HK-2 (cell line): ENCODE measurements around the gene GPM6B.

Experiments
- DNase-seq: peaks from one replicate; pipeline ENCODE4 v3.0.0-alpha.2; 2018; ENCODE audit not compliant: unreplicated experiment

GPM6B gene

GRCh38 chrX:13825178-13825762, 8.4 kb upstream of the GPM6B start:
- DNase-seq: no peak

DNA sequence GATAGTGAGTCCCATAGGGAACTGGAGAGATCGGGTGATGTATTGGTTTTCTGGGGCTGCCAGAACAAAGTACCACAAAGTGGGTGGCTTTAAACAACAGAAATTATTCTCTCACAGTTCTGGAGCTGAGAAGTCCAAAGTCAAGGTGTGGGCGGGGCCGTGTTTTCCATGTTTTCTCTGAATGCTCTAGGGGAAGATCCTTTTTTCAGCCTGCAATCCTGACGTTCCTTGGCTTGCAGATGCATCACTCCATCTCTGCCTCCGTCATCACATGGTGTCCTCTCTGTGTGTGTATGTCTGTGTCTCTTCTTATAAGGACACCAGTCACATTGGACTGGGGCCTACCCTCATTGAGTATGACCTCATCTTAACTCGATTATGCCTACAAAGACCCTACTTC, 7.9 kb upstream of the GPM6B start:
- no peak for DNase-seq

GRCh38 chrX:13821738-13822137, 4.8 kb upstream of the GPM6B start:
- no peak for DNase-seq

- no peak for DNase-seq
Observed at GRCh38 chrX:13816176-13816575, 717 bp downstream of the GPM6B start.

GRCh38 chrX:13815664-13816063, 1.2 kb downstream of the GPM6B start:
- no peak for DNase-seq

DNA sequence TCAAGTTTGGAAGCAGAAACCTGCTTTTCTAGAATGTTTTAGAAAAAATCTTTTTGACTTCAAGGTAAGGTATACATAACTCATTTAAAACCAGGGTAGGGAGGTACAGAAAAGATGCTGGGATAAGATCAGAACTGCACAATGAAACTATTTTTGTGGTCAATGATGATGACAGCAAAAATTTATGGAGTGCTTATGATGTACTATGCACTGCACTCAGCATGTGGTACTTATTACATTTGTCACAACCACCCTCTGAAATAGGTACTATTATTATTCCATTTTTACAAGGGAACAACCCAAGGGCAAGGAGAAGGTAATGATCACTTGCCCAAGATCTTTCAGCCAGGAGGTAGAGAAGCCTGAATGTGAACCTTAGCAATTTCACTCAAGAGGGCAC, 8.0 kb downstream of the GPM6B start:
- DNase-seq: no peak

DNA sequence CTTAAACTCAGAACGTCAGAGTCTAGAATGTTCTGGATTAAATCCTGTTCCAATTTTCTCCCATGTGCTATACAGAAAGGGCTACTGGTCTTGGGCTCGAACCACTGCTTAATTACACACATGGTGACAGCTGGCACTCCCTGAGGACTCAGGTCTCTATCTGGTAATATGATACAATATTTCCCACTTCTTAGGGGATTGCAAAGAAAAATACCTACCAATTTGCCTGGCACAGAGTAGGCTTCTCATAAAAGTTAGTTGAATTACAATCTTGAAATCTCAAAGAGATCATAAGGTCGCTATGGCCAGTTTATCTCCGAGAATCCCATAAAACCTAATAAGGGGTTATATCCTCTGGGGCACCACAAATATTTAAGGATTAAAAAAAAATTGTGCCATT, 8.6 kb downstream of the GPM6B start:
- DNase-seq: no peak

DNA sequence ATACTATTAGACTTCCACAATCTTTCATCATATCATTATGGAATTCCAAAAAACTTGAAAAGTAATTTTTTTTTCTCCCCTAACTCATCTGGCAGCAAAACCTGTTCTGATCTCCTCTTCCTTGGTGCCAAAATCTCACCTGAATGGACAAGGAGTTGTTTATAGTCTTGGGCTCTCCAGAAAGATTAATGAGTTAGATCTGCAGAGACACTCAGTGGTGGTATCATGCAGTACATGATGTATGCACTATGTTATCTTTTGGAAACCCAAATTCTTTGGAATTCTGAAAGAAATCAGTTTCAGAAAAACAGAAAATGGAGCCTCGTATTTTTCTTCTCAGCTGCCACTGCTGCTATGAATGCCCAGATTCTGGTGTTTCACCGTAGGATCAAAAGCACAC, 11.7 kb downstream of the GPM6B start:
- DNase-seq: no peak

- no peak for DNase-seq
Observed at GRCh38 chrX:13803116-13803515, 13.8 kb downstream of the GPM6B start.

DNA sequence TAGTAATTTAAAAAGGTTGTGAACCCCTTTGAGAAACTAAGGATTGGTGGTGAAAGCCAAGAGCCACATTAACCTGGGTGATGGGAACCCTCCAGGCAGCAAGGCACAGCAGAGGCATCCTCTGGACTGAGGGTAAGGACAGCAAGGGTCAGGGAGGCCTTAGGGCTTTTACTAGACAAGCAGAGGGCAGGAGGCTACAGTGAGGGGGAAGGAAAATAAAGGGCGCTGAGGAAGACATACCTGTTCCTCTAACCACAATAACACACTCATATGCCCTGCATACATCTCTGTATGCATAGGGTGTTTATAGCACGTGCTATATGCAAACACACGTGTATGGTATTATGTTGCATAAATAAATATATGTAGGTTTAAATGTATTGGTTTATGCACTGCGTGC, 18.7 kb downstream of the GPM6B start:
- no peak for DNase-seq

DNA sequence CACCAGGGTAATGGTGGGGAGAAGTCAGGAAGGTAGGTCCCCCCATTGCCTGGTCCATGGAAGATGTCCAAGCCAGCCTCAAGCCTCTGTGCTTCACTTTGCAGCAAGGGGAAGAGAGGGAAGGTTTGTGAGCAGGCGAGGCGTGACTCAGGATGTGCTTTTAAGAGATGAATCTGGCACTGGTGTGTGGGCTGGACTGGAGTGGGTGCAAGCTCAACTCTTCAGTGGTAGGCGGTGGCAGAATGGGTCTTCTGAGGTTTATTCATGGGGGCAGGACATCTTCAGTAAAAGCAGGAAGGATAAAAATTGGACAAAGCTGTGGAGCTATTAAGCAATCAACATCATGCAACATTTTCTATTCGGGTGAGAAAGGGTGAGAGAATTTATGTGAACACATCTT, 19.4 kb downstream of the GPM6B start:
- no peak for DNase-seq

DNA sequence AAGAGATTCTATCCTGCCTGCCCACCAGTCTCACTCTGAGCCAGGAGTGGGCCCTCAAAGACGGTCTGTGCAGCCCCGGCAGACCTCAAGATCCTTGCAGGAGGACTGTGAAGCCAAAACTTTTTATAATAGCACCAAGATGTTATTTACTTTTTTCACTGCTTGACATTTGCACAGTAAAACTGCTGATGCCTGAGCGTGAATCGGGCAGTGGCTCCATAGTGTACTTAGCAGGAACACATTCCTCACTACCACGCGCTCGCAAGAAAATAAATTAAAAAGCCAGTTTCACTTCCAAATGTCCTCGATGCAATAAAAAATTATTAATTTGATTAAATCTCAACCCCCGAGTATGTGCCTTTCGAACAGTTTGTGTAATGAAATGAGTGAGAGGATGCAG, 22.5 kb downstream of the GPM6B start:
- no peak for DNase-seq

DNA sequence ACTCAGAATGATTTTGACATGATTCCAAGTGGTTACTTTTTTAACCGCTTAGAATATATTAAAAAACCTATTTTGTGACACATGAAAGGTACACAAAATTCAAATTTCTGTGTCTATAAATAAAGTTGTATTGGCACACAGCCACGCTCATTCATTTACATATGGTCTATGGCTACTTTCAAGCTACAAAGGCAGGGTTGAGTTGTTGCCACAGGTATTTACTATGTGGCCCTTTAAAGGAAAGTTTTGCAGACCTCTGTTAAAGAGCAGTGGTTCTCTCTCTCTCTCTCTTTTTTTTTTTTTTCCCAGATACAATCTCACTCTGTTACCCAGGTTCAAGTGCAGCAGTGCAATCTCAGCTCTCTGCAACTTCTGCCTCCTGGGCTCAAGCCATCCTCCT, 23.0 kb downstream of the GPM6B start:
- no peak for DNase-seq

GRCh38 chrX:13791559-13791958, 25.3 kb downstream of the GPM6B start:
- DNase-seq: no peak

DNA sequence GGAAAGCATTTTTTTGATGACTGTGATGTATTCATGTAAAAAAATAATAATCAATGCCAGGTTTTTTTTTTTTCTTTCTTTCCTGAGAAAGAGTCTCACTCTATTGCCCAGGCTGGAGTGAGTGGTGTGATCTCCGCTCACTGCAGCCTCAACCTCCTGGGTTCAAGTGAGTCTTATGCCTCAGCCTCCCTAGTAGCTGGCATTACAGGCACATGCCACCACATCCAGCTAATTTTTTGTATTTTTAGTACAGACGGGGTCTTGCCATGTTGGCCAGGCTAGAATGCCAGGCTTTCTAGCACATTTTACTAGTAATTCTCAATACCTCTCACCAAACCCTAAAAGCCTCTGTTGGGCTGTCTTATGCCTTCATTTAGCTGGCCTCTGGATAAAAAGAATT, 25.7 kb downstream of the GPM6B start:
- no peak for DNase-seq

GRCh38 chrX:13790206-13791131, 26.4 kb downstream of the GPM6B start:
- no peak for DNase-seq

GRCh38 chrX:13786048-13786447, 30.8 kb downstream of the GPM6B start:
- no peak for DNase-seq

GRCh38 chrX:13780868-13781427, 35.9 kb downstream of the GPM6B start:
- no peak for DNase-seq

DNA sequence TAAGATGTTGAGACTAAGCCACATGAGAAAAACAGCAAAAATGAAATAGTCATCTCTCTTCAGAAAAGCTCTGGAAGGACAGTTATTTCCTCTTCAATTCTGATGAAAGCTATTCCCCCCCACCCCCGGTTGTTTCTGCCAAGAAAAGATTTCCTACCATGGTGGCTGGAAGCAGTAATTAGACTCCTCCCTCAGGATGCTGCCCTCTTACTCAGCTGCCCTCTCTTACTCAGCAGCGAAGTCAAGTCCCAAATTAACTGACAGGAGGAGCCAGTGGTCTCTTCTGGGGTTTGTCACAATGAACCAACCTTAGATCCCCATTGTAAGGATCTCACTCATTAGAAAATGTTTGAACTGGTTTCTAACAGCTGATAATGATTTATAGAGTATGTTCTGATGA, 38.0 kb downstream of the GPM6B start:
- DNase-seq: no peak

GRCh38 chrX:13776387-13776786, 40.5 kb downstream of the GPM6B start:
- DNase-seq: no peak

DNA sequence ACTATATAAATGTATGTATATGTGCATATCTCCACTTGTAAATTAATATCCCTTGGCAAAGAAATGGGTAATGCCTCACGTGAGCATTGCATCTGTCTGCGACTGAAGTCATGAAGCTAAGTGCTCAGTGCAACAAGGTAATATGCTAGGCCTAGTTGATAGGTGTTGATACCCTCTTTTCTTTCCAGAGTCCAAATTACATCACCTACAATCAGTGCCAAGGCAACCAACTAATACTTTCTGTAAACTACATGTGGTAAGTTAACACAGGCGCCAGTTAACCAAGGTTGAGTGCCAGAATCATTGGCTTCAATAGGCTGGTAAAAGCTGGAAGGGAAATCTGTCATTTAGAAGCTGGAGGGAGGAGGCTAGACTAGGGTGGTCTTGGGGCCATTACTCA, 41.1 kb downstream of the GPM6B start:
- DNase-seq: no peak

DNA sequence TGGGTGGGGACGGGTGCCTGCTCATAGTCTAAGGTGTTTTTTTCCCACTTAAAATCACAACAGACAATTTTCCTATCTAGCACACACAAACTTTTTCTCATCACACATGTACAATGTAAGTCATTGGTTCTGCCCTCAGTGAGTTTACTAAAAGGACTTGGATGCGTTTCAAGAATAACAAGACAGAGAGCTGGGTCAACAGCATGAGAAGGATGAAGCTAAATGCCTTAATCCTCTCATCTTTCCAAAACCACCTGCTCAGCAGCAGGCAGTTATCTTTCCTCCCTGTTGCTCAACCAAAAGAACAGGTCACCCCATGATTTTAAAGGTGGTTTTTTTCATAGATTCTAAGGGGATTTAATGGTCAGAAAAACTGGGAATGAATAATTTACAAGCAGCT, 42.2 kb downstream of the GPM6B start:
- DNase-seq: no peak

- no peak for DNase-seq
Observed at GRCh38 chrX:13770013-13770535, 46.8 kb downstream of the GPM6B start.
